A549 treated with Mapracorat at 1 μM for 4 hours (cell line): ENCODE data around the gene PDPN. TPM values are rescaled to one million over a fixed set of nuclear protein-coding genes. Genes with fewer than 3 reads are reported as not detected.

Experiments
- total RNA-seq: library from RNA; stranded (reverse); fragments of 200-300 nt; extraction: Qiagen RNA extraction; gene quantifications from 5 replicates; pipeline ENCODE4 v1.2.3, GENCODE V29; 2022

The PDPN gene
- not detected in 5 replicates for total RNA-seq

GRCh38 chr1:13583595-13583965 lies at the start of gene PDPN:
PDPN (plus strand) TSS chr1:13583832; CDS start chr1:13584034, 202 bp downstream.

Other genes with a start within 250 kb of the PDPN start
- not detected in 5 replicates for gene PRAMEF14, start 236.7 kb upstream of the PDPN start, total RNA-seq
- not detected in 5 replicates for gene PRAMEF19, start 211.9 kb upstream of the PDPN start, total RNA-seq
- gene PRAMEF17, start 194.2 kb upstream of the PDPN start, total RNA-seq: not detected in 5 replicates
- gene PRAMEF20, start 173.4 kb upstream of the PDPN start, total RNA-seq: not detected in 5 replicates
- 0.06 TPM in 1 of 5 replicates, not detected in the others for gene LRRC38, start 69.8 kb upstream of the PDPN start, total RNA-seq
- gene PRDM2, start 116.4 kb downstream of the PDPN start, total RNA-seq: 7.4 to 10.0 TPM (median 8.9 TPM) in 5 replicates